Measurements from ENCODE around the gene LYPD1. TPM values are rescaled to one million over a fixed set of nuclear protein-coding genes. Genes with fewer than 3 reads are reported as not detected.

The LYPD1 gene
- total RNA-seq, 4 donors from 2014 or later = 0.55 to 7.1 TPM; not detected in 2

DNA sequence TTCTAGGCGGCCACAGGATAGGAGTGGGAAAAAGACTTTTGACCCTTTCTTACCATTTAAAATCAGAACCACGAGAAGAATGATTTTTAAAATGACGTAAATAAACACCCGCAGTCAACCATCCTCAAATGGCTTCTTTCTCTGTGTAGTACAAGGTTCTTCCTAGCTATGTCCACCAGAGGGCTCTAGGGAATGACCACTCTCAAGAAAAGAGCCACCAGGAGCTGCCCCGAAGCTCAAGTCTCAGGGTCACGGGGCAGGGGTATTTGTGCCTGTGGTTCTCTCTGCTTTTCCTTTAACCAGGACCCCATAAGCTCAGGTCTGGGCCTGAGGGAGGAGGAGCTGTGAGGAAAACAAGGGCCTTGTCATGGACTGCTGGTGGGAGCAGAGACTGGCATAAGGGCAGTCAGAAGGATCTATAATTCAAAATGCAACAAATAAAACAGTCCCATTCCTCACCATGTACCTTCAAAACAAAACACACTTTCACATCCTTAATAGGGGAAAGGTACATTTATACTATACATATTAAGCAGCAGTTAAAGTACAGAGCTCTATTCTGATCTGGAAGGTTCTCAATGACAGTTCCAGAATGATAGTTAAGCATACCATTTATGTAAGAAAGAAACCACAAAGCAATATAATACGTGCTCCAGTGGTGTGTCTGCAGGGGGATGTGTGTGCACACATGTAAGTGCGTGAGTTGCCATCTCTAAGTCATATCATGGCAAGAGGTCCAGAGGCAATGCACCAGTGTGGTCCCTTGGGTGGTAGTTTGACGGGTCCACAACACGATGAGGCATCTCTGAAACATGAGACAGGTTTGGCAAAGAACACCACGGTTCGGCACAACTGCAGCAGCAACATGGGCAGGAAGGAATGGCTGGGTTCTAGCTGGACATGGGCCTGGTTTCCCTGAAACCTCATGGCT, 18.6 kb downstream of the LYPD1 start:
- no peak for DNase-seq
- no peaks in the 10 kb centered on the region for H3K4me1 ChIP-seq
- H3K4me3 ChIP-seq = no peak overlapping the region
- no peaks in the 10 kb centered on the region for H3K27me3 ChIP-seq
- no peak for TF ChIP-seq POLR2A (IDR thresholded peaks at IDR 0.05)
- TF ChIP-seq, protein P1, sequence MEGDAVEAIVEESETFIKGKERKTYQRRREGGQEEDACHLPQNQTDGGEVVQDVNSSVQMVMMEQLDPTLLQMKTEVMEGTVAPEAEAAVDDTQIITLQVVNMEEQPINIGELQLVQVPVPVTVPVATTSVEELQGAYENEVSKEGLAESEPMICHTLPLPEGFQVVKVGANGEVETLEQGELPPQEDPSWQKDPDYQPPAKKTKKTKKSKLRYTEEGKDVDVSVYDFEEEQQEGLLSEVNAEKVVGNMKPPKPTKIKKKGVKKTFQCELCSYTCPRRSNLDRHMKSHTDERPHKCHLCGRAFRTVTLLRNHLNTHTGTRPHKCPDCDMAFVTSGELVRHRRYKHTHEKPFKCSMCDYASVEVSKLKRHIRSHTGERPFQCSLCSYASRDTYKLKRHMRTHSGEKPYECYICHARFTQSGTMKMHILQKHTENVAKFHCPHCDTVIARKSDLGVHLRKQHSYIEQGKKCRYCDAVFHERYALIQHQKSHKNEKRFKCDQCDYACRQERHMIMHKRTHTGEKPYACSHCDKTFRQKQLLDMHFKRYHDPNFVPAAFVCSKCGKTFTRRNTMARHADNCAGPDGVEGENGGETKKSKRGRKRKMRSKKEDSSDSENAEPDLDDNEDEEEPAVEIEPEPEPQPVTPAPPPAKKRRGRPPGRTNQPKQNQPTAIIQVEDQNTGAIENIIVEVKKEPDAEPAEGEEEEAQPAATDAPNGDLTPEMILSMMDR (IDR thresholded peaks at IDR 0.05) = no peak
- no peaks in the 10 kb centered on the region for H3K9me3 ChIP-seq
- no peaks in the 10 kb centered on the region for H3K36me3 ChIP-seq
- intact Hi-C loops (cut with DNase I; ENCODE audit: low total_unique reads) = no loop called here
- H3K27ac ChIP-seq = no peak overlapping the region

DNA sequence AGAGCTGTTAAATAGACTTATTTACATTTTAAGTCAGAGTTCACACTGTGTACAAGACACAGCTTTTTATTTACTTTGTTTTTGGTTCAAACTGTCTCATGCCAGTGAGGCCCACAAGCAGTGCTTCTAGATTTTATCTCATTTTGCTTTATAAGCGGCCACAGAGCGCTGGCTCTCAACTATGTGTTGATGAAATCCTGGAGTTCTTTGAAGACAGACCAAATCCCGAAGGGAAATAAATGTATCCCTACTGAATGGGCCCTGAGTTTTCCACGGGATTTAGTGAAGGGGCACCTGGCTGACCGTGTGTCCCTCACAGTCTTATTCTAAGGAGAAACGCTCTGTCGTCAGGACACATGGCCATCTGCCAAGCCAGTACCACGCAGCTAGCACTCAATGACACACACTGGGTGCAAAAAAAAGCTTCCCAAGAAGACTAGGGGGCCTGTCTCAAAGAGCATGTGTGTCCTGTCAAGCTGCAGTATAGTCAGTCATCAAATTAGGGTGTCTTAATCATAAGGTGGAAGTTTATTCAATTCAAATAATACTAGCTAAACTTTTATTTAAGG, 23.4 kb downstream of the LYPD1 start:
- Histone ChIP-seq H3K4me3 (no peak overlapping the region), H3K27ac (no peak overlapping the region), H3K36me3 (no peaks in the 10 kb centered on the region), H3K4me1 (no peaks in the 10 kb centered on the region), H3K27me3 (no peaks in the 10 kb centered on the region), H3K9me3 (no peaks in the 10 kb centered on the region)
- no peak for TF ChIP-seq POLR2A (IDR thresholded peaks at IDR 0.05)
- TF ChIP-seq, protein P1 (IDR thresholded peaks at IDR 0.05) = no peak
- DNase-seq = no peak
- intact Hi-C loops (cut with DNase I; ENCODE audit: low total_unique reads) = no loop called here

DNA sequence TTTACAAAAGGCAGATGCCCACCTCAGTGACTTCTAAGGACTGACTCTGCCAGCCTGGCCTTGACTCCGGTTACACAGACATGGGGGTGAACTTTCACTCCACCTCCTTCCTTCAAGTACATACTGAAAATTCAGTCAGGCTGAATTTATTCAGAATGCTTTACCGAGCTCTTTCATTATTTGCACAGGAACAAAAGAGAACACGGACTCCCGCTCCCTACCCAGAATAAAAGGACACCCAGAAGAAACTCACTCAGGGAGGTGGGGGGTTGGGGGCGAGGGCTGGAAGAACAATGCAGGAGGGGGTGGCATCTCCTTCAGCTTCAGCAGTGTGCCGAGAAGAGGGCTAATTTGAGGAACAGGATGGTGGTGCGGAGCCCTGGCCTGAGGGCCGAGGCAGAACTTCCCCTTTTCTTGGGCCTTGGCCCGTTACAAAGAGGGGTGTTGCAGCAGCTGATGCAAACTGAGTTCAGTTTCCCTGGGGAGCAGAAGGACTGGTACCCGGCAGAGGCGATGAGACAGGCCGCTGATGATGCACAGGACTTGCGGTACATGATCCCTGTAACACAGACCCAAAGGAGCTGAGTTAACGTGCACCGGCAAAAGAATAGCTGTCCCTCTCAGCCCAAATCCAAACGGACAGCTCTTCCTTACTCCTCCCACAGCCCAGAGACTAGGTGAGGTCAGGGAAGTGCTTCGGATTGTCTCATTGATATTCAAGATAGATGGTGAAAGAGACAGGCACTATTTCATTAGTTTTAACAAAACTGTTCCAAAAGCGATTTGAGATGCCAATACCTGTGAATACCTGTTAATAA, 24.1 kb downstream of the LYPD1 start:
- Histone ChIP-seq H3K9me3 (no peaks in the 10 kb centered on the region), H3K4me1 (no peaks in the 10 kb centered on the region), H3K27me3 (no peaks in the 10 kb centered on the region), H3K36me3 (no peaks in the 10 kb centered on the region), H3K27ac (no peak overlapping the region), H3K4me3 (no peak overlapping the region)
- intact Hi-C loops (cut with DNase I; ENCODE audit: low total_unique reads) = no loop called here
- no peak for DNase-seq
- TF ChIP-seq, protein P1 (IDR thresholded peaks at IDR 0.05) = no peak
- no peak for TF ChIP-seq POLR2A (IDR thresholded peaks at IDR 0.05)

DNA sequence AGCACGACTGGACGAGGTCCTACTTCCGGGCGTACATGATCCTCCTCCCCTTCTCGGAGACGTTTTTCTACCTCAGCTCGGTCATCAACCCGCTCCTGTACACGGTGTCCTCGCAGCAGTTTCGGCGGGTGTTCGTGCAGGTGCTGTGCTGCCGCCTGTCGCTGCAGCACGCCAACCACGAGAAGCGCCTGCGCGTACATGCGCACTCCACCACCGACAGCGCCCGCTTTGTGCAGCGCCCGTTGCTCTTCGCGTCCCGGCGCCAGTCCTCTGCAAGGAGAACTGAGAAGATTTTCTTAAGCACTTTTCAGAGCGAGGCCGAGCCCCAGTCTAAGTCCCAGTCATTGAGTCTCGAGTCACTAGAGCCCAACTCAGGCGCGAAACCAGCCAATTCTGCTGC, 24.8 kb downstream of the LYPD1 start:
- Histone ChIP-seq H3K27me3 (no peaks in the 10 kb centered on the region), H3K36me3 (no peaks in the 10 kb centered on the region), H3K9me3 (no peaks in the 10 kb centered on the region), H3K4me3 (no peak overlapping the region), H3K27ac (no peak overlapping the region), H3K4me1 (no peaks in the 10 kb centered on the region)
- intact Hi-C loops (cut with DNase I; ENCODE audit: low total_unique reads) = no loop called here
- TF ChIP-seq POLR2A (IDR thresholded peaks at IDR 0.05) = no peak
- TF ChIP-seq, protein P1 (IDR thresholded peaks at IDR 0.05) = no peak
- no peak for DNase-seq
